GM18868 (cell line): ENCODE data around the gene AIG1.
"Not testable (repeated sequence)": the region's sequence is repeated elsewhere in the genome, so short reads cannot be mapped to it uniquely, and the experiment has no call there.

ENCODE experiments used
- ATAC-seq: cut with Tn5 transposase; IDR thresholded peaks from one replicate; pipeline ENCODE4 v1.9.1; 2021; ENCODE audit warnings: mild to moderate bottlenecking, moderate library complexity; ENCODE audit not compliant: unreplicated experiment

Gene AIG1

GRCh38 chr6:143160439-143161220 lies 99.9 kb downstream of the AIG1 start:
- ATAC-seq: no peak

DNA sequence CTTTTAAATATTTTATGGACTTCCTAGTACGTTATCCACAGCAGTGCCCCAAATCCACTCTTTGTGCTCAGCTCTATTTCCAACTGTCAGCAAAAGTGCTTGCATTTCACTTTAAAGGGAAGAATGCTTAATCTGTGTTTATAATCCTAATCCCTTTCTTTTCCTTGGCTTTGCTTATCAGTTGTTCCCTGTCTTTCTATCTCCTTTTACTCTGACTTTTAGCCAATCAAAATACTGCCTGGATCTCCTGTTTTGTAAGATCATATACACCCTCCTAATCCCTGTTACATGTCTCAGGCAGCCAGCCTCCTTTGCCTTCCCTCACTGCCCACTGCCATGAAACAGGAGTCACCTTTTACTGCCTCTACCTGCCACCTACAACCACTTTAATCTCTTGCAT lies 102.9 kb downstream of the AIG1 start:
- ATAC-seq: no peak

DNA sequence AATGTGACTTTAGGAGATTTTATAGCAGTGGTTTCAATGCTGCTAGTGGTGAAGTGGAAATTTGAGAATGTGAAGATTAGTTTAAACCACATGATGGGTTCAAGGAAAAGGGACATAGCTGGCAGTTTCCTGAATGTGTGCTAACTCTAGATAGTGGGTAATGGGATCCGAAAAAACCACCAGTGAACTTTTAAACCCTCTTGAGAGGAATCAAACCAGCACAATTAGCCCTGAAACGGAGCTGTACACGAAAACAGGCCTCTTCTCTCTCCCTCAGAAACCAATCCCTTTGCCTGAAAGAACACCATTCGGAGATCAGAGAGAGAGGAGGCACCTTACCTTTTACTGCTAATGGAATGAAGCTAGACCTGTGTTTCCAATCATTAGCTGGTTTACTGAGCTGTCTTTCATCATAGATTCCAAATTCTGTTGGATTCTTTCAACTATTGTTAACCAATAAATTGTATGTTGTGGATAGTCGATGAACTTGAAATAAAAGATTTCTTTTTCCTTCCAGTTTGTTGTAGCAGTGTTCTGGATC lies 103.9 kb downstream of the AIG1 start:
- no peak for ATAC-seq

GRCh38 chr6:143165315-143165855 lies 104.7 kb downstream of the AIG1 start:
- no peak for ATAC-seq

DNA sequence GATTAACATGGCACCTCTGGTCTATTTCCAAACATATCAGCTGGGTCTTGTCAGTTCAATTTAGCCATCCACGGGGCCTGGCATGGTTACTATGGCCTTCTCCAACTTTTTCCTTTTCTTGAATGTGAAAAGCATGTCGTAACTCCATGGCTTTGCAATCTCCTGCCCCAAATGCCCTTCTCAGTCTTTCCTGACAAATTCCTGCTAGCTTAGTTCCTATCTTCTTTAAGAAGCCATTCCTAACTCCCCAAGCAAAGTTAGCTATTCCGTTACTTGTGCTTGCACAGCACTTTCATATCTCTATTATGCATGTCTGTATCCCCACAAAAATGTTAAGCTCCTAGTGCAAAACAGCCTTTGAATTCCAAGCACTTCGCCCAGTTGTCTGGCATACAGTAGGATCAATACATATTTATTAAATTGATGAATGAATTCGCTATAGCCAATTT lies 105.6 kb downstream of the AIG1 start:
- no peak for ATAC-seq

DNA sequence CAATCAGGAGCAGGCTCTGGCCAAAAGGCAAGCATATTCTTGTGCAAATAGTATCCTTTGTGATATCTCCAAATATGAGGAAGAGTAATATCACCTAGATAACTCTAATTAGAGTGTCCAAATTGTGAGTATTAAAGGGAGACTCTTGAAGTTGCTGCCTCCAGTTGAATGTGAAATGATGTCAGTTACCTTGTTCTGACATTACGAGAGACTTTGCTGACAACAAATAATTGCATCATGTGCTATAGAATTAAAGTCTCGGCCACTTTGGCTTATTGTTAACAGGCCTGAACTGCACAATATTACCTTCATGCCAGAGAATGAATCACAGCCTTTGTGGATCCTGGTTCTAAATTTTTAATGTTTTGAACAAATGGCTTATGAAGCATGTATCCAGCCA lies 106.5 kb downstream of the AIG1 start:
- no peak for ATAC-seq

- ATAC-seq: not testable (repeated sequence)
These were observed 107.7 kb downstream of the AIG1 start for GRCh38 chr6:143168396-143168816.

DNA sequence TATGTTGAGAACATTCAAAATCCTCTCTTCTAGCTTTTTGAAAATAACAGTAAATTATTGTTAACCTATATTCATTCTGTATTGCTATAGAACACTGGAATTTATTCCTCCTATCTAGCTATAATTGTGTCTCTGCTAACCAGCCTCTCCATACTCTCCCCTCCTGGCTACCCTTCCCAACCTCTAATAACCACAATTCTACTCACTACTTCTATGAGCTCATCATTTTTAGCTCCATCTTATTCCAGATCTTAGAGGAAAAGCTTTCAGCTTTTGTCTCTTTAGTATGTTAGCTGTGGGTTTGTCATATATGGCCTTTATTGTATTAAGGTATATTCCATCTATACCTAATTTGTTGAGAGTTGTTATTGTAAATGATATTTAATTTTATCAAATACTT lies 108.8 kb downstream of the AIG1 start:
- ATAC-seq: no peak

GRCh38 chr6:143174516-143174915 lies 113.8 kb downstream of the AIG1 start:
- ATAC-seq: no peak

DNA sequence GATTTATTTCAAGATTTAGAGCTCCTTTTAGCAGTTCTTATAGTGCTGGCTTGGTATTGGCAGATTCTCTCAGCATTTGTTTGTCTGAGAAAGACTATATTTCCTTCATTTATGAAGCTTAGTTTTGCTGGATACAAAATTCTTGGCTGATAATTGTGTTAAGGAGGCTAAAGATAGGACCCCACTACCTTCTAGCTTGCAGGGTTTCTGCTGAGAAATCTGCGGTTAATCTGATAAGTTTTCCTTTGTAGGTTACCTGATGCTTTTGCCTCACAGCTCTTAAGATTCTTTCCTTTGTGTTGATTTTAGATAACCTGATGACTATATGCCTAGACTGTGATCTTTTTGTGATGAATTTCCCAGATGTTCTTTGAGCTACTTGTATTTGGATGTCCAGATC lies 114.3 kb downstream of the AIG1 start:
- no peak for ATAC-seq

GRCh38 chr6:143176090-143177021 lies 115.7 kb downstream of the AIG1 start:
- no peak for ATAC-seq

DNA sequence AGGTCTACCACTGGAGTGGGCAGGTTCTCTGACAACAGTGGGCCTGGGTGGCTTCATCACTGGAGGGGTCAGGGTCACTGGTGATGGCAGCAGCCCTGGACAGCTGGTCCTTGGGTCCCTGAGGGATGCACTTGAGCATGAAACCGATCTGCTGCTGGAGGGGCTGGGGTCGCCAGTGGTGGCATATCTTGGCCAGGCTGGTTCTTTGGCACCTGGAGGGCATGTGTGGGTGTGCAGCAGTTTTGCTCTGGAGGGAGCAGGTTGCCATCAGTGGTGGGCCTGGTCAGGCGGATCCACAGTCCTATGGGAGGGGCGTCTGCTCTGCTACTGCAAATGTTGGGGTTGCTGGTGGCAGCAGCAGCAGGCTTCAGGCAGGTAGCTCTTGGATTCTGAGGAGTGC lies 117.0 kb downstream of the AIG1 start:
- no peak for ATAC-seq

GRCh38 chr6:143179096-143179495 lies 118.4 kb downstream of the AIG1 start:
- ATAC-seq: no peak

- no peak for ATAC-seq
These were observed 119.4 kb downstream of the AIG1 start for GRCh38 chr6:143179901-143180612.

DNA sequence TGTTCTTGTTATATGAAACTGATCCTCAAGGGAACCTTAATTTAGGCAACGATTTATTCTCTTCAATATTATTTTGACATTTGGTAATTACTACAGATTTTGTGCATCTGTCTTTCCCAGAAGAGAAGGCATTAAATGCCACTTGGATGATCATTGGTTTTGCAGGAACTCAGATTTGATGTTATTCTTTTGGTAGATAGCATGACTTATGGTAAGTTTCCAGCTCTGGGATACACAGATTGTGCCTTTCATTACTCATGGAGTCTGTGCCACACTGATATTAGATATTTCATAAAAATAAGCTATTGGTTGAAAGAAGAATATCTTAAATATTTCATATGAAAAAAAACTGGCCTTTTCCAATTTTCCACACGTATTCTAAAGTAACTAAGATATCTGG lies 120.1 kb downstream of the AIG1 start:
- no peak for ATAC-seq

DNA sequence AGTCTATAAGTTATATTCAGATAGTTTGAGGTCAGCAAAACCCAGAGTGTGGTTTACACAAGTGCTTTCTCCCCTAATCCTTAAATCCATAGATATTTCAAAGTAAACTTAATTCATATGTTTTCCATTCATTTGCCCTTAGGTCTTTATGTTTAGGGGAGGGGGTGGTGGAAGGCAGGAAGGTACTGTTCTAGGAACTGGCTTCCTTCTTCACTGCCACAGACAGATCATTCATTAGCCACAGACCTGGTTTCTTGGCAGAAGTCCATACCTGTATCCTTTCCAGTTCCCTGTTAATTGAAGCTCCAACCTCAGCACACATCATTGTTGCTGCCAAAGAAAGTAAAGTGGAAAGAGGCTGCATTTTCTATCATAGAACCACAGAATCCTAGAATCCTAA lies 123.0 kb downstream of the AIG1 start:
- ATAC-seq: no peak

DNA sequence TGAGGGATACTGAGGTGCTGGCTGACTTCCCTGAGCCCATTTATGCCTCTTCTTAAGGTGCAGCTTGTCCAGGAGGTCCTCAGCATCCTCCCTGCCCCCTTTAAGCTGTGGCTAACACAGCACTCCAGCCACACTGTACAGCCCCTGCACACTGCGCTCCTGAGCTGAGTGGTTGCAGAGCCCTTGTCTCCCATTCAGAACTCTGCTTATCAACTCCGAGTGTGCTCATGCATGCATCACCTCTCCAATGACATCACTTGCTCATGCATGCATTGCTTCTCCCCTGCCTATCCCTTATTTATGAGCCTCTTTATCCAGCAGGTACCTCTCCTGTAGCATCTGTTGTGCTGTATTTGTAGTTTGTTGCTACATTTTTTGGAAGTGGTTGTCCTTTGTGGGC lies 124.6 kb downstream of the AIG1 start:
- ATAC-seq: no peak

- ATAC-seq: no peak
These were observed 126.7 kb downstream of the AIG1 start for GRCh38 chr6:143187238-143187923.

DNA sequence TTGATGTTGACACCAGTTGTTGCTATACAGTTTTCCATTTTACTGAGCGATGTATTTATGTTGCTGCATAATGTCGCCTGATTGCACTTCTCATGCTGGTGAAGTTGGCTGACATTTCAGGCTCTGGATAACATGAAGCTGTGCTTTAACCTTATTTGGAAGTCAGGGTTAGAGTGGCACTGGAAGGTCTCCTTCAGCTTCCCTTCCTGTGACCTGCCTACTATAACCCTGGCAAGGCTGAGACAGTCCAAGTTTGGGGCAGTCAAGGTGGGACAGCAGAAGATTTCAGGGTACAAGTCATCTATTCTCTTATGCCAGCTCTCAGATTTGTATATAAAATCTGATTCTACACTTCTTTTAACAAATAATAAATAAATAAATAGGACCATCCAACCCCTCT lies 127.6 kb downstream of the AIG1 start:
- no peak for ATAC-seq

DNA sequence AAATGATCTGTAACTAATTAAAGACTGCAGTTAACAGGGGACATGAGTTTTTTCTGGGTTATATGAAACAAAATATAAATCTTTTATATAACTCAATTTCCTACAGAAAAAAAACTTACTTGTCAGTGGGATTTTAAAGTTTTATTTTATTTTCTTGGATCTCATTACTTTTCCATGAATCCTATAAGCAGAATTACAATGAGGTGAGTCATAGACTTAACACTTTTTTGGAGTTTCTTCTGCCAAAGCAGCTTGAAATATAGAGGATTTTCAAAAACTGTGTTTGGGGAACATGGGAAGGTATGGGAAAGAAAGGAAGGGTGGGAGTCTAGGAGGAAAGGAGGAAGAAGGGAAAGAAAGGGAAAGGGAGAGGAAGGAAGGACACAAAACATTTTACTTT lies 130.7 kb downstream of the AIG1 start:
- no peak for ATAC-seq
